ENCODE data around the gene MAGI2. TPM values are rescaled to one million over a fixed set of nuclear protein-coding genes. Genes with fewer than 3 reads are reported as not detected.

Gene MAGI2
- total RNA-seq, 1 experiment from 2014 or later: 14.3 TPM

- no peak overlapping the region for H3K27ac ChIP-seq (ENCODE audit: insufficient read length, low read depth, low read length)
- H3K79me1 ChIP-seq (ENCODE audit: insufficient read depth, low read depth, low read length, poor library complexity, severe bottlenecking): no peaks in the 10 kb centered on the region
- H2BK120ac ChIP-seq (ENCODE audit: low read depth, low read length, poor library complexity, severe bottlenecking): no peak overlapping the region
- no peak for DNase-seq
- no peak overlapping the region for H3K56ac ChIP-seq (ENCODE audit: insufficient read length, low read depth, low read length)
- H3K18ac ChIP-seq (ENCODE audit: insufficient read length, low read depth, low read length): no peak overlapping the region
- no peaks in the 10 kb centered on the region for H3K79me2 ChIP-seq (ENCODE audit: insufficient read depth, low read length)
- H2AFZ ChIP-seq (ENCODE audit: low read length): no peak overlapping the region
- H4K5ac ChIP-seq (ENCODE audit: insufficient read length, low read depth, low read length): no peak overlapping the region
- no peak overlapping the region for H3T11ph ChIP-seq (ENCODE audit: low read length)
- H3K27me3 ChIP-seq (ENCODE audit: insufficient read depth, low read length): no peaks in the 10 kb centered on the region
- TF ChIP-seq CTCF (conservative IDR thresholded peaks at IDR 0.05): no peak
- H3K4ac ChIP-seq (ENCODE audit: low read depth, low read length): no peak overlapping the region
- H3K23ac ChIP-seq (ENCODE audit: insufficient read length, low read depth, low read length): no peak overlapping the region
- no peak overlapping the region for H3K4me2 ChIP-seq (ENCODE audit: insufficient read depth, insufficient read length, low read length)
- H3K14ac ChIP-seq (ENCODE audit: insufficient read depth, low read length): no peak overlapping the region
- H4K8ac ChIP-seq (replicated peaks; ENCODE audit: insufficient read length, low read depth, low read length): no peak overlapping the region
- H4K91ac ChIP-seq (ENCODE audit: insufficient read length, low read depth, low read length): no peak overlapping the region
- H2BK5ac ChIP-seq (ENCODE audit: insufficient read length, low read length): no peak overlapping the region
- no peaks in the 10 kb centered on the region for H4K20me1 ChIP-seq (ENCODE audit: control insufficient read depth, insufficient read depth, insufficient read length)
- H2BK12ac ChIP-seq (ENCODE audit: insufficient read length, low read depth, low read length): no peak overlapping the region
- H2BK15ac ChIP-seq (ENCODE audit: low read depth, low read length): no peak overlapping the region
- Mint-ChIP-seq H3K27ac (no peak overlapping the region), H3K9me3 (no peaks in the 10 kb centered on the region), H3K27me3 (ENCODE audit: low read depth) (no peaks in the 10 kb centered on the region; the same call in 1 of the 2 replicates), H3K36me3 (ENCODE audit: insufficient read depth in 1 of 3, low read depth in 3 of 3) (peaks cover 0 to 7% (median 3%) of the 10 kb centered on the region in 3 experiments; a peak in 3 of 7 replicates), H3K4me1 (peaks cover 38 to 39% of the 10 kb centered on the region in 2 experiments), H3K4me3 (no peak overlapping the region)
- H2BK20ac ChIP-seq (ENCODE audit: low read depth, low read length, poor library complexity, severe bottlenecking): no peak overlapping the region
- H3K23me2 ChIP-seq (ENCODE audit: insufficient read length, low read depth, low read length, poor library complexity, severe bottlenecking): no peaks in the 10 kb centered on the region
- peaks cover 18% of the 10 kb centered on the region; the same call in 1 of the 2 replicates for H3K4me1 ChIP-seq (ENCODE audit: insufficient read depth, low read length)
- H3K9me3 ChIP-seq (ENCODE audit: control insufficient read depth, low read depth, low read length): no peaks in the 10 kb centered on the region
- WGBS (ENCODE audit: extremely low coverage, insufficient read length, low lambda C conversion rate): no CpG with 5 or more reads among the region's 2 CpGs
- no peak overlapping the region for H2AK5ac ChIP-seq (ENCODE audit: insufficient read length, low read length)
- no peak overlapping the region for H3K9ac ChIP-seq (ENCODE audit: extremely low read depth, insufficient read length, low read length)
Measured at GRCh38 chr7:78168865-78169264, 1284.6 kb downstream of the MAGI2 start.
